Measurements from ENCODE around the gene DEDD2.

Gene DEDD2

GRCh38 chr19:42149447-42150202 is 67.9 kb downstream of the DEDD2 start:
- Mint-ChIP-seq H3K36me3 (ENCODE audit: low read depth) (no peaks in the 10 kb centered on the region), H3K4me3 (no peak overlapping the region), H3K27me3 (ENCODE audit: low read depth) (peaks cover 20% of the 10 kb centered on the region), H3K4me1 (ENCODE audit: low read depth) (peaks cover 12% of the 10 kb centered on the region), H3K27ac (no peak overlapping the region), H3K9me3 (no peaks in the 10 kb centered on the region)
